SHP77 treated with DMSO at 0.1 percent for 48 hours (cell line): ENCODE measurements around the gene DENND2D.

ENCODE experiments used
- DNase-seq: peaks from one replicate; lab custom pipeline; 2025; lab: John Stamatoyannopoulos, UW

The DENND2D gene

DNA sequence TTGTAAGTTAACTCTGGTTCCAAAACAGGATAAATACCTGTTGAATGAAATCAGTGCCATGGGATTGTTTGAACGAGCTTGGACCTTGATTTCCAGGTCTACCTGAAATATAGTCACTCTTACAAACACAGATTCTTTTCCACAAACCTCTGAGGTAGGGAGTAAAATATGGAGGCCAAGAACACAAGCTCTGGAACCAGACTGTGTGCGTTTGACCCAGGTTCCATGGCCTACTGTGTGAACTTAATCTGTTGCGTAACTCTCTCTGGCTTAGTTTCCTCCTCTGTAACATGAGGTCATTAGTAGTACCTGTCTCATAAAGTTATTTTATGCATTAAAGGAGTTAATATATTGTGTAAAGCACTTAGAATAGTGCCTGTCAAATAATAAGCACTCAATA is 25.1 kb downstream of the DENND2D start:
- no peak for DNase-seq

DNA sequence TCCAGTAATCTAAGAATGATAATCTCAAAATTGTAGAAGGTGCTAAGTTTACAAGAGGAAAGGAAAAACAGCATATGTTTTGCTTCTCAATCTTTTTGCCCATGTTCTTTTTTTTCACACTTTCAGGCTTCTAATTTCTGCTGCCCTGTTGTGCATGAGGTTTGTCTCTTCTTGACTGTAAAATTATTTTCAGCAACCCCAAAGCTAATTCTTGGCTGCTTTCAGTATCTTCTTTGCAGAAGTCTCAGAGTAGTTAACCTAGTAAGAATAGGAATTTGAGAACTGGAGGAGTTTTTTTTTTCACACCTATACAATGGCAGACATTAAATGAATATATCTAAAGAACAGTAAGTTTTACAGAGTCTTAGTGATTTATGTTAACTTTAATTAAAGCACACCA is 26.4 kb downstream of the DENND2D start:
- no peak for DNase-seq

DNA sequence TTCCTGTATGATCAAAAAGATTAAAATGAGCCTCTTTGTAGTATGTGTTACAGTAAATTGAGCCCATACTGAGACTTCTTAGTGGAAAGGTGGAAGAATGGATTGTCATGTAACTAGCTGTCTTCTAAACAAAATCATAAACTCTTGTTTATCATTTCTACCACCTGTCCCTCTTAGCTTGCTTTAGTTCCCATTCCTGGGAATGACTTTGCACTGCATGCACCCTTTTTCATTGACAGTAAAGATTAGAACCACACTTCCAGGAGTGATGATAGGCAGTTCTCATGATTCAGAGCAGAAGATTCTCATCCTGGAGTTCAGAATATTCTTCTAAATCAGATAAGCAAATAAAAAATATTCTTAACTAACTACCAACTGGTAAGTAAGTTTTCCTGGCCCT is 28.0 kb downstream of the DENND2D start:
- no peak for DNase-seq

DNA sequence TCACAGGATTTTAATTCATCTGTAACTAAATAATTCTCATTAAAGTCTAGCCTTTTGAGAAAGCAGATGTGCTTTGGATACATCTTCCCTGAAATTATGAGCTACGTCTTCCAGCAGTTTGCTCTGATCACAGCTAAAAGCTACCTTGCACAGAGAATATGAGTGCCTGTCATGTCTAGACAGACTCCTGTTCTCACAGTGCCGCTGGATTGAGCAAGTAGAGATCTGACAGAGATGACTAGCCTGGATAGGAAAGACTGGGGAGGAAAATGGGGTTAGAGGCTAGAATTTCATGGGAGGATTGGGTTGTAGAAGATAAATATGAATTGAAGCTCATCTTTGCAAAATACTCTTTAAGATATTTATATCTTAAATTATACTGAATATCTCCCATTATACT is 36.3 kb downstream of the DENND2D start:
- no peak for DNase-seq

DNA sequence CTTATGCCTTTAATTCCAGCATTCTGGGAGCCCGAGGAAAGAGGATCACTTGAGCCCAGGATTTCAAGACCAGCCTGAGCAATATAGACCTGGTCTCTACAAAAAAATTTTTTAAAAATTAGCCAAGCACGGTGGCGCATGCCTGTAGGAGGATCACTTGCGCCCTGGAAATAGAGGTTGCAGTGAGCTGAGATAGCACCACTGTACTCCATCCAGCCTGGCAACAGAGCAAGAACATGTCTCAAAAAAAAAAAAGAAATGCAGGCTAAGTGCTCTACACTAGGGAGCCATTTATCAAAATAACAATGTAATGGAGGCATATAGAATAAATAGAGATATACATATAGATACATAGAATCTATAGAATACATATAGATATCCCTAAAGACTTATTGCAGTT is 37.1 kb downstream of the DENND2D start:
- no peak for DNase-seq

DNA sequence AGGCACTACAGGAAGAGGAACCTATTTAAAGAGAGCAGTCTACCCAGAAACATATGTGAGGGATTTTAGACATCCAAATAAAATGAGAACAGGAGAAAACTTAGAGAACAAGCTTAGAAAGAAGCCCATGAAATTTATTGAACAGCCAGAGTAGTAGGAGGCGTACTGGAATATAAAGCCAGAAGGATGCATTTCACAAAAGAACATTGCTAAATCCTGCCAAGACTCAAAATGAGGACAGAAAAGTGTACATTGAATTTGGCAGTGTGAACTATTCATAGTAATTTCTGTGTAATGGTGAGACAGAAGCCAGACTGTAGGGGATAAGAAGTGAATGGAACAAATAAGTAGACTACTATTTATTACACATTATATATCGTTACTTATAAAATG is 38.0 kb downstream of the DENND2D start:
- no peak for DNase-seq

DNA sequence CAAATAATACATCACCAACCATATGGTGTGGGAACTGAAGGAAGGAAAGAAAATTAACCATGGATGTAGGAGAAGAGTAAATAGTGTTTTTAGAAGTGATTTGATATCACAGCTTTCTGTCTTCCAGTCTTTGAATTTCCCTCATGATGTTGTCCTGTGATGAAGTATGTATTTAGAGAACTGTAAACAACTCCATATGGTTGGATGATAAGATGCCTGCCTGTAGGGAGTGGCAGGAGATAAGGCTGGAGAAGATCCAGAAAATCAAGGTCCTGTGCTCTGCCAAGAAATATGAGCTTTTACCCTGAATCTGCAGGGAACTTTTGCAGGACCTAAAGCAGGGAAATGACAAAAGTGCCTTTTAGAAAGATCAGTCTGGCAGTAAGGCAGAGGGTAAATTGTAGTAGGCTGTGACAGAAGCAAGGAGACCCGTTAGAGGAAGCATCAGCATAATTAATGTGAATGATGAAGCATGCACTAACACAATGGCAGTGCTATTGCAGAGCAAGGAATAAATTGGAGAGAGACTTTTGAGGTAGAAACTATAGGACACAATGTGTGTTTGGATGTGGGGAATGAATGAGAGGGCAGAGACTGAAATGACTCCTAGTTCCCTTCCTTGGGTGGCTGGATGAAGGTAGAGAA is 38.5 kb downstream of the DENND2D start:
- DNase-seq, result no peak

DNA sequence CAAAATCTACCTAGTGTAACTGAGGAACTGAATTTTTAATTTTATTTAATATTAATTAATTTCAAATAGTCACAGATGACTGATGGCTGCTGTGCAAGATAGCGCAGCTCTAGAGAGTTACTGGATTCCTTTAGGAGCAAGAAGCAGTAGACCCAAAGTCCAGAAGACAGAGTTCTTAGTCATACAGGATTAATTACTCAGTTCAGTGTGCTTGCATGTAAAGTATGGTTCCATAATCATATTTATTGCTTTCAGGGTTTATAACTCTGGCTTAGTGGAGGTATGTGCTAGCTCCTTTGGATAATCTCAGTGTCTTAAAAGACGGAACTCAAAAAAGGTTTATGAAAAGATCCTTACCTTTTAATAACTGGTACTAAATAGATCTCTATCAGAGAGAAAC is 43.0 kb downstream of the DENND2D start:
- no peak for DNase-seq

DNA sequence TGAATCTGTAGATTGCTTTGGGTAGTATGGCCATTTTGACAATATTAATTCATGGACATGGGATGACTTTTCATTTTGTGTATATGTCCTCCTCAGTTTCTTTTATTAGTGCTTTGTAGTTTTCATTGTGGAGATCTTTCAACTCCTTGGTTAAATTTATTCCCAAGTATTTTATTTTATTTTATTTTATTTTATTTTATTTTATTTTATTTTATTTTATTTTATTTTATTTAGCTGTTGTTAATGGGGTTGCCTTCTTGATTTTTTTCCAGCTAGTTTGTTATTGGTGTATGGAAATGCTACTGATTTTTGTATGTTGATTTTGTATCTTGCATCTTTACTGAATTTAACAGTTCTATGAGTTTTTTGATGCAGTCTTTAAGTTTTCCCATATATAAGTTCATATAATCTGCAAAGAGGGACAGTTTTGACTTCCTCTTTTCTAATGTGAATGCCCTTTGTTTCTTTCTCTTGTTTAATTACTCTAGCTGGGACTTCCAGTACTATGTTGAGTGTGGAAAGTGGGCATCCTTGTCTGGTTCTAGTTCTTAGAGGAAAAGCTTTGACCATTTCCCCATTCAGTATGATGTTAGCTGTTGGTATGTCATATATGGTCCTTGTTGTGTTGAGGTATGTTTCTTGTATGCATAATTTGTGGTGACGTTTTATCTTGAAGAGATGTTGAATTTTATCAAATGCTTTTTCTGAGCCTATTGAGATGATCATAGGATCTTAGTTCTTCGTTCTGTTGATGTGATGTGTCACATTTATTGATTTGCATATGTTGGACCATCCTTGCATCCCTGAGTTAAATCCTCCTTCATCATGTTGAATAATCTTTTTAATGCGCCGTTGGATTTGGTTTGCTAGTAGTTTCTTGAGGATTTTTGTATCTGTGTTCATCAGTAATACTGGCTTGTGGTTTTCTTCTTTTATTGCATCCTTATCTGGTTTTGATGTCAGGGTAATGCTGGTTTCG is 46.1 kb downstream of the DENND2D start:
- DNase-seq, result no peak

DNA sequence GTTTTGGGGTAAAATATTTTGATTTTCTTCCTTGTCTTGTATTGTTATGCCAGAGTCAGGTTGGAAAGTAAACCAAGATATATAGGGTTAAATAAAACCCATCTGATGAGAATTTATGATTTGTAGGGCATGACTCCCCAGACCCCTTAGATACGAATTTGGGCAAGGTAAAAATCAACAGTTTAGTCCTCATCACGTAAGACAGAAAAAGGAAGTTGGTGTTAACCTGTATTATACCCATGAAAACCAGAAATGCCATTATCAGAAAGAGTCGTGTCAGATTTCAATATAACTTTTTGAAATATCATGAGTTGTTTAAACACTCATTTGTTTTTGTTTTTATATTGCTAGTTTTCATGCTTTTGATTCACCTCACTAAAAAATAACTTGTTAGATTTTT is 48.6 kb downstream of the DENND2D start:
- no peak for DNase-seq

DNA sequence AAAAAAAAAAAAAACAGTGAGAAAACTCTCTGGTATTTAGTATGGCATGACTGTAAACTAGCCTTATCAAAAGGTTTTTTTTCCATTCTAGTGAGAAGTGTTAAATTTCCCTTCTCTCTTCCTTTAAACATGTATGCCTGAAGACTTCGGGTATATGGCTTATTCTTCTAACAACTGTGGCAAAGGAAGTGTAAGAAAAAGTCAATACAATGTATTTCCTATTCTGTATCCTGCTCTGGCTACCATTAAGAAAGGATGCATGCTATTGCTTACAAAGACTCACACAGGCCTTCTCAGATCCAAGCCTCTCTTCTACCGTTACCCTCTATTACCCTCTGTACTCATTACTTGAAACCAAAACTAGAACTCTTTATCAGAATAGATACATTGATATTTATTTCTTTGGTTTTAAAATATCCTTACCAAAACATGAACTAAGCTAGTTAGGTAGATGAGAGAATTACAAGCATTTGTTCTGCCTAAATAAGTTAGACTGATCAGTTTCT is 52.0 kb downstream of the DENND2D start:
- DNase-seq, result no peak

DNA sequence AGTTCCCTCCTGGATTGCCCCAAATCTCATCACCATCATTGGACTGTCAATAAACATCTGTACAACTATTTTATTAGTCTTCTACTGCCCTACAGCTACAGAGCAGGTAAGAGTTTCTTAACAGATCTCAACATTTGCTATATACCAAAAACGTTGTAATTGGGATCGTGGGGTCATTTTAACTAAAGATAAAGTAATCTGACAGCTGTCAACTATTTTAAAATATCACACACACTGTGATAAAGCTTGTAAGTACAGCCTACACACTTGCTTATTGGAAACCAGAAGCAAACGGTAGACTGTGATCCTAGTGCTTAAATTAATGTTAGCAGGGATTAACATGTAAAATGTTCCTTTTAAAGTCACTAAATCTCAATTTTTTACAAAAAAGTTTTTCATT is 52.5 kb downstream of the DENND2D start:
- no peak for DNase-seq

DNA sequence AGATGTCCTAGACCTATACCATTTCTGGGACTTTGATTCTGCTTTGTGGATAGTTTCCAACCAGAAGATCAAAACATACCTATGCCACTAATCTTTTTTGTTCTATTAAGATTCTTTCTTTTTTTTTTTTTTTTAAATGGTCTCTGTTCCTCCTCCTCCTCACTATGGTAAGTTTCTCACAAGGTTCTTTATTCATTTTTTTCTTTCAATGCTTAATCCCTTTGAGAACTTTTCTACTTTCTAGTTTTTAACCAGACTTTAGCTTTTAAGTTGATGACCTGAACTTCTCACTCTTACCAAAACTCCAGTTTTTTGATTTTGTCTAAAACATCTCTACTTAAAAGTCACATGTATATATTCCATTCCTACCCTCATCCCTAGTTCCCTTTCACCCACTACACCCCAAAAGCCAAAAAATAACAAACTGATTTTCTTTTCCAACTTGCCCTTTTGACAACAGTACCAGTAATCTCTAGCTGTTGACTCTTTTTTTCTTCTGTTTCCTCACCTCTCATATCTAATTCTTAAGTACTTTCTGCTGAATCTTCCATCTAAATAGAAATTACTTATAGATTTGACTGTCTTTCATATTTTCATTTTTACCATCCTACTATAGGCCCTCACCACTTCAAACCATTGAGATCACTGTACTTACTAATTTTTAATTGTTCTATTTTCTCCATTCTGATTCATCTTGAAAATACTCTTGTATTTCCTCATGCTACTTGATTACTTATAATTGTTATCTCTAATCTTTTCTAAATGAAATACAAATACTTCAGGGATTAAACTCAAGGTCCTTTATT is 54.3 kb downstream of the DENND2D start:
- no peak for DNase-seq

DNA sequence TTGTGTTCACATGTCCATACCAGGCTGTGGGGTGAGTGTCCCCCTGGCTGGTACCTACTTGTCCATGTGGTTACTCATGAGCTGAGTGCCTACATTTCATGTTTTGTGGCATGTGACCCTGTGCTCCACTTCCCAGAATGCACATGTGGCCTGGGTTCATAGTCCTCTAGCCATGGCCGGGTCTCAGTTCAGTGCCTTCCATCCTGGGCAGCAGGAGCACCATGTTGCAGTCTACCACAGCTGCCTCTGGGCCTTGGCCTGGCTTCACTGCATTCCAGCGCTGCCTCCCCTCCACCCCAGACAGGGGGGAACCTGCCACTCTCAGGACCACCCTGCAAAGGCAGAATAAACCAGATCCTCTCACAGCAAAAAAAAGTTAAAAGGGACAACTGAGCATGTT is 54.9 kb downstream of the DENND2D start:
- DNase-seq, result no peak

DNA sequence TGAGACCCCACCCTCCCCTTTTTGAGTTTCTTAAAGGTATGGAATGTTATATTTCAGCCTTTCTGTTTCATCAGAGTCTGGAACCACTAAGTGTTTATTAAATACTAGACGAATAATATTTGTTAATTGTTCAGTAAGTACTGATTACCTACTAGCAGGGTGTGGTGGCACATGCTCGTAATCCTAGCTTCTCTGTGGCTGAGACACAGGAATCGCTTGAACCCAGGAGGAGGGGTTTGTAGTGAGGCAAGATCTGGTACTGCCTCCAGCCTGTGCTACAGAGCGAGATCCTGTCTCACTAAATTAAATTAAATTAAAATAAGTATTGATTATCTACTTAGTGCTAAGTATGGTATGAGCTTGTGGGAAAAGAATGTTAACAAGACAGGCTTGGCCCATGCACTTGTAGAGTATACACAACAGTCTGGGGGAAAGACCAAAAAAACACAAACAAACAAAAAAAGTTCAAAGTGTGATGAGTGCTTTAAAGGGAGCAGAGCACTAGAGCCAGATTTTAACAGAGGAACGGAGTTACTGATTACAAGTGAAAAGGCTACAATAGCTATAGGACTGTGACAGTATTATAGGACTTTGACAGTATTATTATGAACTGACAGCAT is 58.0 kb downstream of the DENND2D start:
- DNase-seq, result no peak

DNA sequence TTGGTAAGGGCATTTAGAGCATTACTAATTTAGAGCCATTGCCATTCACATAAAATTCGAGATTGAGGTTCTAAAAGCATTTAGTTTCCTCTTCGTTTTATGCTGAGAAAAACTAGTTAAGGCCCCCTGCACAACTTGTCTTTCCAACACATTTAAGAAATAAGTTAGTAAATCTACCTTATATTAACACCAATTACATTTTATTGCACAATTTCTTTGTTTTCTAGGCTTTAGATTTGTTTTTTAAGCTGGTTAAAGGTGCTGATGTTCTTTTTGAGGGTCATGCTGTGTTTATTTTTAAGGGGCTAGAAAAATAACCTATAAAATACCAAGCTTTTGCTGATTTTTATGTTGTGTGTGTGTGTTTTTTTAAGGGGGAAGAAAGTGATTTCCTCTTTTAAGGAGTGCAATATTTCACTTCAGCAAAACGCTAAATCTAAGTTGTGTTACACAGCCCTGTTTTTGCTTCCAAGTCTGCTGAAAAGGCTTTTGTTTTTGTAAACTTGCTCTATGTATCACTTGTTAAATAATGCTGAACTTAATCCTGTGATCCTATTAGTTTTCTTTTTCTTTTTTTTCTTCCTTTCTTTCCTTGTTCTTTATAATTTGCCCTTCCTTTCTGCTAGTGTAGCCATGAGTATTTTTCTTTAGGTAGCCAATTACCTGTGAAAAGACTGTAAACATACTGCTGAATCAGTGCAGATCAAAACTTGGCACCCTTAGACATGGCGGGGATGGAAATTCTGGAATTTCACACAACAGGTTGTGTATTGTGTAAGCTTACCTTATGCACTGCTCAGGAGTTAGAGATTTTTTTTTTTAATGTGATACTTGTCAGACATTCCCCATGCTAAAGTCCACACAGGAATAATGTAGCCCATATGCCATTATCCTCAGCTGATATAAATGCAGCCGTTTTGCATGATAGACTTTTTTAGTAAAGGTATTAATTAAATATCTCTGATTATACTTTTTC is 58.9 kb downstream of the DENND2D start:
- no peak for DNase-seq

DNA sequence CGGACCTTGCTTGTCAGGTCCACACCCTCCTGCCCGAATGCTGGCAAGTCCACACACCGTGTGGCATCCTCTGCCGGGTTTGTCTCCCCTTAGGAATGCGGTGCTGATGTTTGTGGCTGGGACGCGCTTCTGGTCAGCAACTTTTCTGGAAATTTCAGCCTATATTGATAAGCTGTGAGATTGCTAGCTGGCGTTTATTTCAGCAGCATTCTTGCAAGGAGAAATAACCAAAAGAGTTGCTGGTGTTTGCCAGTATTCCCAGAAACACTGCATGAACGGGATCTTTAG is 59.8 kb downstream of the DENND2D start:
- DNase-seq, result peak; percentile 1

DNA sequence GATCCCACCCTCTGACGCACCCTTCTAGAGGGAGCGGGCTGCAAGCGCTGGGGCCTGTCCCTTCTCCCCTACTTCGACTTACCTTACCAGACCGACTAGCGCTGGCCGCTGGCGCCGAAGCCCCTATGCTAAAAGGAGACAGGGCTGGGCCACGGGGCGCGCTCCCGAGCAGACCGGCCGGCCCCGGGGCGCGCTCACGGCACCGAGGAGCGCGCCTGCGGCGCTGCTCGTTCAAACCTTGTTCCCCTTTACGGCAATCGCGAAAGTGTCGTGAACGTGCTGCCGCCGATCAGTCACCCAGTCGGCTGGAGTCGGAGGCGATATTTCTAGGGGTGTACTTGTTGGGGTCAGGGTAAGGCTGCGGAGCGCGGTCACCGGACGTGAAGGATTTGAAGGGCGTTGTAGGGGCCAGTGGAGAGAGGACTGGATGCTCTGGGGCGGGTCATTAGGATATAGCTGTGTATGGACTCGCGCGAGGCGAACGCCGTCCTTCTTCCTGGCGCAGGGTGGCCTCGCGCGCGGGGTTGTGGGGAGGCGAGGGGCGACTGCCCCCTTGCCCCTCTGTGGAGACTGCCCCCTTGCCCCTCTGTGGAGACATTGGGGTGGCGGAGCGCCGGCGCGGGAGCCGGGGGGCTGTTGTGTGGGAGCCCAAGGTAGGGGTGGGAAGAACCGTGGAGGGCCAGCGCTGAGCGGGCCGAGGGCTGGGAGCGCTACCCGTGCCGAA is 60.3 kb downstream of the DENND2D start, which contains the start of the genes CEPT1 and DRAM2:
Gene CEPT1, plus strand, starts transcription at position 268 of the 724 bp plus-strand sequence. CDS start 7,492 bp downstream, outside the sequence.
Gene DRAM2, minus strand, starts transcription at position 138 of the 724 bp plus-strand sequence. CDS start 8,539 bp downstream, outside the sequence.
- peak; percentile 87 for DNase-seq

DNA sequence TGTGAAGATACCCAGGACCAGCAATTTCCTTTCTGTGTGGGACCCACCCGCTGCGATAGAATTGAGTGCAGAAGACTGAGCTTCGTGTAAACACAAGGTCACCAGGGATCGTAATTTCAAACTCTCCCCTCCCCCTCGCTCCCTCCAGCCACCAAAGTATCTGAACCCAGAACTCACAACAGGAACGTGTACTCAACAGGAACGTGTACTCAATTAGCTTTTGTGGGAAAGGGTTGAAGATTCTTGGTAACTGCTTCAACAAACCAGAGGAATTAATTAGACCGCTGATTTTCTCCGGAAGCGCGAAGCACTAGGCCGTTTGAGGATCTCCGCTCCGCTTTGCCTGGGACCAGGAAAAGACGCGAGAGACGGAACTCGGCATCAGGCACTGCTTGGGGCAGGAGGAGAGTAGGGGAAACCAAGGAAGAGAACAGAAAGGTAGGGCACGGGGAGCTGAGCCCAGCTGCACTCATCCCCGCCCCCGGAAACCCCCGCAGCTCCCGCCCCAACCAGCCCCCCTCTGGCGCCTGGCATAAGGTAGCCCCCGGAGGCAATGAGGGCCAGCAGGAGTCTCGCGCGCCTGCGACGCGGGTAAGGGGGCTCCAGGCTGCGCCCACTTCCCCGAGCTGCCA is 61.0 kb downstream of the DENND2D start:
- peak; percentile 32 for DNase-seq
